ENCODE data around the gene KCNJ10. TPM values are rescaled to one million over a fixed set of nuclear protein-coding genes. Genes with fewer than 3 reads are reported as not detected.

Gene KCNJ10
- total RNA-seq, 6 experiments from 2014 or later = 0.23 to 3.1 (median 0.31) TPM; not detected in 1

DNA sequence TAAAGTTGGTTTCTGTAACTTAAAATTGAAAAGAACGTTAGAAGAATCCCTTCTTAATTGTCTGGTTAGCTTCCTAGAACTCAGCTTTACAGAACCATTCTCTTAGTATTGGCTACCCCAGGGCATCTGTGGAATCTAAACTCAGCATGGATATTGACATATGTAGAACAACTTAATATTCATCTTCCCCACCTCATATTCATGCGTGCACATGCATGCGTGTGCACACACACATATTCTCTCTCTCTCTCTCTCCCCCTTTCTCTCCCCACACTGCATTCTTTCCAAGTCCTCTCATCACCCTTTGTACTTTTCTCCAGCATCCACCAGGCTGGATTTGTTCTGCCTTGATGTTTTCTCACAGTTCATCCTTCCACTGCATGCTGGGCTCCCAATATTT, 51.6 kb downstream of the KCNJ10 start:
- Histone ChIP-seq H3K36me3 (no peaks in the 10 kb centered on the region), H3K9me3 (no peaks in the 10 kb centered on the region), H3K4me3 (no peak overlapping the region), H3K27me3 (no peaks in the 10 kb centered on the region), H3K4me1 (no peaks in the 10 kb centered on the region), H3K27ac (no peak overlapping the region)
- intact Hi-C loops (cut with DNase I) = loop anchor here in 1 of 2 donors (10.0 kb wide), 1 partner anchor 224 kb away; no protein-coding TSS in a partner anchor
- DNase-seq (no peak), ATAC-seq (no peak)
- WGBS (ENCODE audit: insufficient coverage, low coverage, low lambda C conversion rate, missing lambda C conversion rate) = 88% methylated on average over 3 of the region's 3 CpGs
- TF ChIP-seq POLR2A (IDR thresholded peaks at IDR 0.05) = no peak
- TF ChIP-seq, protein P1, sequence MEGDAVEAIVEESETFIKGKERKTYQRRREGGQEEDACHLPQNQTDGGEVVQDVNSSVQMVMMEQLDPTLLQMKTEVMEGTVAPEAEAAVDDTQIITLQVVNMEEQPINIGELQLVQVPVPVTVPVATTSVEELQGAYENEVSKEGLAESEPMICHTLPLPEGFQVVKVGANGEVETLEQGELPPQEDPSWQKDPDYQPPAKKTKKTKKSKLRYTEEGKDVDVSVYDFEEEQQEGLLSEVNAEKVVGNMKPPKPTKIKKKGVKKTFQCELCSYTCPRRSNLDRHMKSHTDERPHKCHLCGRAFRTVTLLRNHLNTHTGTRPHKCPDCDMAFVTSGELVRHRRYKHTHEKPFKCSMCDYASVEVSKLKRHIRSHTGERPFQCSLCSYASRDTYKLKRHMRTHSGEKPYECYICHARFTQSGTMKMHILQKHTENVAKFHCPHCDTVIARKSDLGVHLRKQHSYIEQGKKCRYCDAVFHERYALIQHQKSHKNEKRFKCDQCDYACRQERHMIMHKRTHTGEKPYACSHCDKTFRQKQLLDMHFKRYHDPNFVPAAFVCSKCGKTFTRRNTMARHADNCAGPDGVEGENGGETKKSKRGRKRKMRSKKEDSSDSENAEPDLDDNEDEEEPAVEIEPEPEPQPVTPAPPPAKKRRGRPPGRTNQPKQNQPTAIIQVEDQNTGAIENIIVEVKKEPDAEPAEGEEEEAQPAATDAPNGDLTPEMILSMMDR (IDR thresholded peaks at IDR 0.05) = no peak

DNA sequence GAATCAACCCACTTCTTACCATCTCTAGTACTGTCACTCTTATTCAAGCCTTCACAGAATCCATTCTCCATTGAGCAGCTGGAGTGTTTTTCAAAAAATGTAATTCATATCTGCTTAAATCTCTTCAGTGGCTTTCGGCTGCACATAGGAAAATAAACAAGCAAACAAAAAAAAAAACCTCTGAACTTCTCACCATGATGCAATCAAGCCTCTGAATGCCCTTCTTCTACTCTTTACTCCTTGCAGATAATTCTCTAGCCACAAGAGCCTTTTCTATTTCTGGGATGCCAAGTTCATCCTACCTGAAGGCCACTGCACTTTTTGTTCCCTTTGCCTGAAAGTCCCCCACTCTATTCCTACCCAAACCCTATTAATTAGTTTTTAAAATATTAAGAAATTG, 52.4 kb downstream of the KCNJ10 start:
- H3K27ac ChIP-seq = no peak overlapping the region
- no peaks in the 10 kb centered on the region for H3K9me3 ChIP-seq
- intact Hi-C loops (cut with DNase I) = loop anchor here in 1 of 2 donors (10.0 kb wide), 1 partner anchor 223 kb away; no protein-coding TSS in a partner anchor
- no peak for DNase-seq
- H3K4me3 ChIP-seq = no peak overlapping the region
- 22% methylated on average over 1 of the region's 1 CpG for WGBS (ENCODE audit: insufficient coverage, low coverage, low lambda C conversion rate, missing lambda C conversion rate)
- H3K36me3 ChIP-seq = no peaks in the 10 kb centered on the region
- H3K27me3 ChIP-seq = no peaks in the 10 kb centered on the region
- ATAC-seq = no peak
- TF ChIP-seq, protein P1 (IDR thresholded peaks at IDR 0.05) = no peak
- TF ChIP-seq POLR2A (IDR thresholded peaks at IDR 0.05) = no peak
- H3K4me1 ChIP-seq = no peaks in the 10 kb centered on the region

DNA sequence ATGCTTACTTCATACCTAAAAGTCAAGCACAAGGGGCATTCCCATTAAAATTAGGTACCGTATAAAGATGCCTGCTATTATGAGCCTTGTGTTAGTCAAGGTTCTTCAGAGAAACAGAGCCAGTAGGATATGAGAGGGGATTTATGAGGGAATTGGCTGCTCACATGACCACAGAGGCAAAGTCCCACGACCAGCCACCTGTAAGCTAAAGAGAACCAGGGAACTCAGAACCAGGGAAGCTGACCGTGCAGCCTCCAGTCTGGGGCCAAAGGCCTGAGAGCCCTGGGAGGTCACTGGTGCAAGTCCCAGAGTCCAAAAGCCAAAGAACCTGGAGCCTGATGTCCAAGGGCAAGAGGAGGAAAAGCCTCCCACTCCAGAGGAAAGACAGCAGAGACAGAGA, 58.2 kb downstream of the KCNJ10 start:
- H3K4me1 ChIP-seq = no peaks in the 10 kb centered on the region
- no peak overlapping the region for H3K4me3 ChIP-seq
- TF ChIP-seq POLR2A (IDR thresholded peaks at IDR 0.05) = no peak
- TF ChIP-seq, protein P1 (IDR thresholded peaks at IDR 0.05) = no peak
- ATAC-seq = no peak
- H3K27ac ChIP-seq = no peak overlapping the region
- WGBS (ENCODE audit: insufficient coverage, low coverage, low lambda C conversion rate, missing lambda C conversion rate) = 53% methylated on average over 3 of the region's 3 CpGs
- H3K9me3 ChIP-seq = no peaks in the 10 kb centered on the region
- no peaks in the 10 kb centered on the region for H3K36me3 ChIP-seq
- intact Hi-C loops (cut with DNase I) = loop anchor here in 1 of 2 donors (10.0 kb wide), 1 partner anchor 217 kb away; no protein-coding TSS in a partner anchor
- no peaks in the 10 kb centered on the region for H3K27me3 ChIP-seq
- no peak for DNase-seq

DNA sequence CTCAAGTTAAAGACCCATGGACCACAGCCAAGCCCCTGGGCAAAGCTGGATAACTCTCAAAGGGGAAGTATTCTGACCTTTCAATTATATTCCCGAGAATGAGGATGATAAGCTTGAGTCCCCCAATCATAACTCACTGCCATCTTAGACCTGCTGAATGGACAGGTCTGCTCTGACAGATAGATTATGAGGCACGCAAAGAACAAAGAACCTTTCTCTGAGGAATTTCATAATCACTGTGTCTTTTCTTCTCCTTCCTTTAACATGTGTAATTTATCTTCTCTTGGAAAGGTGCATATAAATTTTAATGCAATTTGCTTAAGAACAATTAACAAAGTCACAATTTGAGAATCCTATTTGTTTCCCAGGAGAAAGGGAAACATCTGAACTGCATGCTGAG, 60.2 kb downstream of the KCNJ10 start:
- no peaks in the 10 kb centered on the region for H3K9me3 ChIP-seq
- WGBS (ENCODE audit: insufficient coverage, low coverage, low lambda C conversion rate, missing lambda C conversion rate) = 54% methylated on average over 2 of the region's 2 CpGs
- ATAC-seq (no peak), DNase-seq (no peak)
- TF ChIP-seq, protein P1 (IDR thresholded peaks at IDR 0.05) = no peak
- no peak for TF ChIP-seq POLR2A (IDR thresholded peaks at IDR 0.05)
- H3K27me3 ChIP-seq = no peaks in the 10 kb centered on the region
- no peaks in the 10 kb centered on the region for H3K36me3 ChIP-seq
- intact Hi-C loops (cut with DNase I) = loop anchor here in 1 of 2 donors (5.0 to 10.0 kb wide), 2 partner anchors 118 to 215 kb away; no protein-coding TSS in a partner anchor
- H3K27ac ChIP-seq = no peak overlapping the region
- peaks cover 0 to 4% (median 0%) of the 10 kb centered on the region in 4 donors for H3K4me1 ChIP-seq
- H3K4me3 ChIP-seq = no peak overlapping the region

Measured in right lobe of liver (tissue), 6 donors.